ENCODE measurements around the gene AGFG1.
"Not testable (repeated sequence)": the region's sequence is repeated elsewhere in the genome, so short reads cannot be mapped to it uniquely, and the experiment has no call there.

The AGFG1 gene

GRCh38 chr2:227595797-227596196 lies 123.8 kb downstream of the AGFG1 start:
- no peak for TF ChIP-seq CTCF (IDR thresholded peaks at IDR 0.05; ENCODE audit: low read depth, low read length, missing control alignments)
- DNase-seq (ENCODE audit: low read depth): no peak

GRCh38 chr2:227597036-227597435 lies 125.1 kb downstream of the AGFG1 start:
- no peak for TF ChIP-seq CTCF (IDR thresholded peaks at IDR 0.05; ENCODE audit: low read depth, low read length, missing control alignments)
- no peak for DNase-seq (ENCODE audit: low read depth)

More at GRCh38 chr2:227595797-227596196, 123.8 kb downstream of the AGFG1 start:
- no peak overlapping the region for H3K4me3 ChIP-seq (ENCODE audit: low read depth, low read length)

DNA sequence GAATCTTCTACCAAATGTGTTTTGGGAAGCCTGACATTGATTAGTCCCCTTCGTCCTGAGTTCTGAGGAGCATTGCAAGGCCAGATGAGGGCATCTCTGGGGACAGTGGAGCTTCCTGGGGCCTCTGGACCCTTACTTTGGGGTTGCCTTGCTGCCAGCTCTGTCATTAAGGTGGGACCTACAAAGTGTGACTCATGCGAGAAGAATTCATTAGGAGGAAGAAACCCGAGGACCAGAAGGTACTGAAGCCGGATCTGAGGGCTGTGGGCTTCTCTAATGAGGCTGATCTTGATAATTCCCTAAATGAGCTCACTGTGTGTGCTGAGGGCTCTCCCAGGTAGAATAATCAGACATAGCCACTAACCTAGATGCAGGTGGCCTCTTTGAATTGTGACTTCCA lies 126.0 kb downstream of the AGFG1 start:
- TF ChIP-seq CTCF (IDR thresholded peaks at IDR 0.05; ENCODE audit: low read depth, low read length, missing control alignments): no peak
- DNase-seq (ENCODE audit: low read depth): no peak
- no peak overlapping the region for H3K4me3 ChIP-seq (ENCODE audit: low read depth, low read length)

More at GRCh38 chr2:227597036-227597435, 125.1 kb downstream of the AGFG1 start:
- H3K4me3 ChIP-seq (ENCODE audit: low read depth, low read length): no peak overlapping the region

GRCh38 chr2:227598835-227599503 lies 127.0 kb downstream of the AGFG1 start, which contains the start of gene SCYGR2:
TSS of gene SCYGR2 (plus strand) at chr2:227598893. CDS start at chr2:227598893, 0 bp downstream.
- DNase-seq (ENCODE audit: low read depth); H3K4me3 ChIP-seq (ENCODE audit: low read depth, low read length): not testable (repeated sequence)

DNA sequence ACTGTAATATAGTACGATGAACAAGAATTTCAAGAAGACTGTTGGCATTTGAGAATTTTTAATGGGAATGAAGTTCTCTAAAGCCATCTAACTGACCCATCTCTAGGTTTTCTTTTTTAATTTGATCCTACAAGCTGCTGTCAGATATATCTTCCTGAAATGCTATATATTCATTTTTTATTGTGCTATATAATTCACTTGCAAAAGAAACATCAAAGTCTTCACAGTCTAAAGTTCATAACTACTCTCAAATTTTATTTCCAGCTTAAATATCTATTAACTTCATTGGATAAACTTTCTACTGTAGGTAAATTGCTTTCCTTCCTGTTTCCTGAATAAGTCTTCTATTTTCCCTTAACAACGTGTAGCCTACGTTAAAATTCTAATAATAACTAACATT lies 130.4 kb downstream of the AGFG1 start:
- no peak for DNase-seq (ENCODE audit: low read depth)
- no peak overlapping the region for H3K4me3 ChIP-seq (ENCODE audit: low read depth, low read length)
- no peak for TF ChIP-seq CTCF (IDR thresholded peaks at IDR 0.05; ENCODE audit: low read depth, low read length, missing control alignments)

- DNase-seq (ENCODE audit: low read depth): no peak
- TF ChIP-seq CTCF (IDR thresholded peaks at IDR 0.05; ENCODE audit: low read depth, low read length, missing control alignments): no peak
- no peak overlapping the region for H3K4me3 ChIP-seq (ENCODE audit: low read depth, low read length)
Measured at GRCh38 chr2:227606476-227606875, 134.5 kb downstream of the AGFG1 start.

DNA sequence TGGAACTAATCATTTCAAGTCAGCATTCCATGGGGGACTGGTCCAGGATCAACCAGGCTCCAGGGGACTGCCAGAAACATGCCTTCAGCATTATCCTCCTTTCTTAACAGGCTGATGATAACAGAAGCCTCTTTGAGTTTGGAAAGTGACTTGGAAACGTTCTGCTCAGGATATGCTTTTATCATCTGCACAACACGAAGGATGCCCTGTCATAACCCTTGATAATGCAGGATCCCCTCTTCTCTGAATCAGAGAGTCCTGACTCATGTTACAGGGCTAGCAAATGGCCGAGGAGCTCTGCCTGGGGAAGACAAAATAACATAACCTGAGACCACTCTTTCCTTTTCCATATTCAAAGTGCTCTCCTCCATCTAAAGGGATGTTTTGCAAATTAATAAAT lies 136.0 kb downstream of the AGFG1 start:
- no peak for DNase-seq (ENCODE audit: low read depth)
- TF ChIP-seq CTCF (IDR thresholded peaks at IDR 0.05; ENCODE audit: low read depth, low read length, missing control alignments): no peak
- no peak overlapping the region for H3K4me3 ChIP-seq (ENCODE audit: low read depth, low read length)

Measured in GM12864 (cell line).